SK-N-SH (cell line): ENCODE measurements around the gene SRR. TPM values are rescaled to one million over a fixed set of nuclear protein-coding genes. Genes with fewer than 3 reads are reported as not detected.

Experiments
- CTCF ChIA-PET: fragments of 300-600, 350-600 bp; formaldehyde crosslinking; extraction: SDS; loops from one replicate; lab custom pipeline; 2021; lab: Yijun Ruan, JAX
- POLR2A ChIA-PET: fragments of 350-600 bp; sonication (Branson Sonifier 250); formaldehyde crosslinking; extraction: SDS; loops from one replicate; lab custom pipeline; 2020; ENCODE audit warnings: antibody characterized with exemption, inconsistent platforms; lab: Yijun Ruan, JAX
- DNase-seq: peaks from one replicate; pipeline ENCODE4 v3.0.0; 2012
- H2AFZ ChIP-seq: fragments of 200-600 bp; sonication (generic); 2 replicates; pipeline ENCODE4 v1.8.1; 2016; ENCODE audit warnings: antibody characterized with exemption, mild to moderate bottlenecking, low read depth
- H3F3A ChIP-seq: fragments of 200-600 bp; sonication (generic); replicated peaks from 2 replicates; pipeline ENCODE3; 2016; ENCODE audit warnings: antibody characterized with exemption, mild to moderate bottlenecking; ENCODE audit not compliant: insufficient read depth
- H3K27ac ChIP-seq, 2 experiments: fragments of 200-500 bp in 1 of 2; fragments of 200-600 bp in 1 of 2; sonication (Bioruptor generic) in 1 of 2; sonication (generic), shearing (Covaris generic) in 1 of 2; 2 replicates each; pipeline versions ENCODE4 v1.5.1 to v1.6.1; 2014 to 2016; ENCODE audit warnings: low read depth in 2 of 2, inconsistent platforms in 1 of 2, low read length in 1 of 2, mild to moderate bottlenecking in 1 of 2, mixed read lengths in 1 of 2
- H3K27me3 ChIP-seq: fragments of 200-600 bp; sonication (generic), shearing (Covaris generic); 2 replicates; pipeline ENCODE4 v1.6.1; 2016; ENCODE audit warnings: mixed run types; ENCODE audit not compliant: insufficient read depth
- H3K36me3 ChIP-seq, 2 experiments: fragments of 200-500 bp in 1 of 2; fragments of 200-600 bp in 1 of 2; sonication (Bioruptor generic) in 1 of 2; sonication (generic) in 1 of 2; replicated peaks in 1 of 2; 2 replicates each; pipeline versions ENCODE3 to v1.5.1; 2014 to 2016; ENCODE audit warnings: low read length in 1 of 2, mild to moderate bottlenecking in 1 of 2; ENCODE audit not compliant: insufficient read depth in 2 of 2, control insufficient read depth in 1 of 2
- H3K4me1 ChIP-seq, 2 experiments: fragments of 200-500 bp in 1 of 2; fragments of 200-600 bp in 1 of 2; sonication (Bioruptor generic) in 1 of 2; sonication (generic), shearing (Covaris generic) in 1 of 2; 2 replicates each; pipeline versions ENCODE4 v1.5.1 to v1.6.1; 2014 to 2016; ENCODE audit warnings: low read depth in 1 of 2, low read length in 1 of 2, mixed run types in 1 of 2; ENCODE audit not compliant: insufficient read depth in 2 of 2, control insufficient read depth in 1 of 2
- H3K4me2 ChIP-seq: fragments of 200-600 bp; sonication (generic), shearing (Covaris generic); 2 replicates; pipeline ENCODE4 v1.6.1; 2017; ENCODE audit warnings: mixed run types
- H3K4me3 ChIP-seq, 2 experiments: fragments of 200-500 bp in 1 of 2; fragments of 200-600 bp in 1 of 2; sonication (Bioruptor generic) in 1 of 2; sonication (generic), shearing (Covaris generic) in 1 of 2; 2 replicates each; pipeline versions ENCODE4 v1.5.1 to v1.8.1; 2014 to 2016; ENCODE audit warnings: low read depth in 2 of 2, inconsistent platforms in 1 of 2, low read length in 1 of 2, mild to moderate bottlenecking in 1 of 2, mixed read lengths in 1 of 2, moderate library complexity in 1 of 2
- H3K79me2 ChIP-seq: fragments of 200-600 bp; sonication (generic); 2 replicates; pipeline ENCODE4 v1.8.1; 2017; ENCODE audit warnings: mild to moderate bottlenecking; ENCODE audit not compliant: insufficient read depth
- H3K9ac ChIP-seq: fragments of 200-600 bp; sonication (generic); 2 replicates; pipeline ENCODE4 v1.6.1; 2017; ENCODE audit warnings: mixed run types
- H3K9me2 ChIP-seq: fragments of 200-600 bp; sonication (generic); 2 replicates; pipeline ENCODE4 v1.6.1; 2017; ENCODE audit warnings: mixed run types
- H3K9me3 ChIP-seq: fragments of 200-600 bp; sonication (generic); 2 replicates; pipeline ENCODE4 v1.6.1; 2017; ENCODE audit warnings: mixed run types, mild to moderate bottlenecking, moderate library complexity
- H4K20me1 ChIP-seq: fragments of 200-600 bp; sonication (generic); 2 replicates; pipeline ENCODE4 v1.6.1; 2017; ENCODE audit warnings: mild to moderate bottlenecking, mixed run types; ENCODE audit not compliant: insufficient read depth
- CHD2 ChIP-seq: fragments of 150-350 bp; IDR thresholded peaks from 2 replicates; pipeline ENCODE4 v1.6.1; 2018; ENCODE audit warnings: low read length; ENCODE audit not compliant: partially characterized antibody
- ELF1 ChIP-seq: IDR thresholded peaks from 2 replicates; pipeline ENCODE4 v1.4.0; 2012
- FOSL2 ChIP-seq: IDR thresholded peaks from 2 replicates; pipeline ENCODE4 v1.4.0; 2012; ENCODE audit warnings: low read depth, mild to moderate bottlenecking, moderate library complexity, borderline replicate concordance
- GABPA ChIP-seq: IDR thresholded peaks from 2 replicates; pipeline ENCODE4 v1.4.0; 2012; ENCODE audit warnings: low read depth, mild to moderate bottlenecking
- NFIC ChIP-seq: IDR thresholded peaks from 2 replicates; pipeline ENCODE4 v1.4.0; 2012; ENCODE audit warnings: borderline replicate concordance
- POLR2AphosphoS5 ChIP-seq: IDR thresholded peaks from 2 replicates; pipeline ENCODE4 v1.6.1; 2012; ENCODE audit warnings: low read depth, low read length
- RCOR1 ChIP-seq: fragments of 150-350 bp; IDR thresholded peaks from 2 replicates; pipeline ENCODE4 v1.6.1; 2017; ENCODE audit warnings: antibody characterized with exemption, low read length
- SIN3A ChIP-seq: IDR thresholded peaks from 2 replicates; pipeline ENCODE4 v1.6.1; 2012; ENCODE audit warnings: low read depth, mild to moderate bottlenecking, low read length, moderate library complexity, borderline replicate concordance
- TEAD4 ChIP-seq: IDR thresholded peaks from 2 replicates; pipeline ENCODE4 v1.4.0; 2012; ENCODE audit warnings: mild to moderate bottlenecking, borderline replicate concordance; ENCODE audit not compliant: insufficient read depth
- WGBS: methylation state at CpG from one replicate; pipeline ENCODE4 v1.1.6; 2017; ENCODE audit warnings: low lambda C conversion rate; 5-methylcytosine and 5-hydroxymethylcytosine counted together
- polyA plus RNA-seq, 3 experiments: library from polyadenylated mRNA; depleted of rRNA; stranded (reverse); fragments of >200 nt; gene quantifications; 2 replicates each; pipeline ENCODE4 v1.2.3, GENCODE V29; 2012
- TF ChIP-seq, protein P1 (sequence below): IDR thresholded peaks from 2 replicates; pipeline ENCODE4; 2012
- TF ChIP-seq, protein P2 (sequence below): IDR thresholded peaks from 2 replicates; pipeline ENCODE4 v1.4.0; 2012; ENCODE audit warnings: low read depth
- TF ChIP-seq, protein P3 (sequence below): fragments of 200-600 bp; sonication (generic); IDR thresholded peaks from 2 replicates; pipeline ENCODE4 v1.6.1; 2017; ENCODE audit warnings: antibody characterized with exemption, mild to moderate bottlenecking, moderate library complexity
- TF ChIP-seq, protein P4 (sequence below): IDR thresholded peaks from 2 replicates; pipeline ENCODE4 v1.6.1; 2012; ENCODE audit warnings: mild to moderate bottlenecking, low read depth, low read length, moderate library complexity

Gene SRR
- polyA plus RNA-seq, 1 of the 3 experiments (the other 2 are of a cell fraction): 18.5 TPM

DNA sequence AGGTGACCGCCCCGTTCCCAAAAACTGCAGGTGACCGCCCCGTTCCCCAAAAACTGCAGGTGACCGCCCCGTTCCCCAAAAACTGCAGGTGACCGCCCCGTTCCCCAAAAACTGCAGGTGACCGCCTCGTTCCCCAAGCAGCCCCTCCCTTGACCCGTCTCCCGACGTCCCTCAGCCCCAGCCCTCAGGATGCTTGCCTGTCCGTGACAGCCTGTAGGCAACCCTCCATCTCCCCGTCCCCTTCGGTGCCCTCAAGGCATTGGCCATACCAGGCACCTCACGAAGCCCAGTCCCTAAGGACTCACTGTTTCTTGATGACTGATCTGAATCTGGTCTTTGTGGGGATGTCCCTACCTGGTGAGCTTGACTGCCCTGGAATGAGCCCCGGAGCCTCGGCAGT, 58.7 kb downstream of the SRR start:
- H3K9ac ChIP-seq: no peak overlapping the region
- no peaks in the 10 kb centered on the region for H3K9me2 ChIP-seq
- H4K20me1 ChIP-seq: peaks cover 26% of the 10 kb centered on the region
- no peak overlapping the region for H3K4me3 ChIP-seq
- H3K79me2 ChIP-seq: peaks cover 6% of the 10 kb centered on the region; the same call in 1 of the 2 replicates
- peaks cover 0 to 46% of the 10 kb centered on the region in 2 experiments for H3K36me3 ChIP-seq
- H3K4me1 ChIP-seq: peaks cover 2 to 16% of the 10 kb centered on the region in 2 experiments; a peak in 2 of 4 replicates
- H3F3A ChIP-seq: no peaks in the 10 kb centered on the region
- POLR2A ChIA-PET: no interaction called here
- no peaks in the 10 kb centered on the region for H3K27me3 ChIP-seq
- H2AFZ ChIP-seq: no peak overlapping the region
- no peaks in the 10 kb centered on the region for H3K9me3 ChIP-seq
- CTCF ChIA-PET: interaction anchor here (1.7 to 10.6 kb wide), 2 partner anchors 10 to 20 kb away, joined by 7 to 88 read pairs; no protein-coding TSS in a partner anchor
- DNase-seq: no peak
- no peak overlapping the region for H3K27ac ChIP-seq
- H3K4me2 ChIP-seq: no peak overlapping the region
- TF ChIP-seq NFIC: no peak
- TF ChIP-seq CHD2: no peak
- no peak for TF ChIP-seq ELF1
- TF ChIP-seq SIN3A: no peak
- TF ChIP-seq, protein P1, sequence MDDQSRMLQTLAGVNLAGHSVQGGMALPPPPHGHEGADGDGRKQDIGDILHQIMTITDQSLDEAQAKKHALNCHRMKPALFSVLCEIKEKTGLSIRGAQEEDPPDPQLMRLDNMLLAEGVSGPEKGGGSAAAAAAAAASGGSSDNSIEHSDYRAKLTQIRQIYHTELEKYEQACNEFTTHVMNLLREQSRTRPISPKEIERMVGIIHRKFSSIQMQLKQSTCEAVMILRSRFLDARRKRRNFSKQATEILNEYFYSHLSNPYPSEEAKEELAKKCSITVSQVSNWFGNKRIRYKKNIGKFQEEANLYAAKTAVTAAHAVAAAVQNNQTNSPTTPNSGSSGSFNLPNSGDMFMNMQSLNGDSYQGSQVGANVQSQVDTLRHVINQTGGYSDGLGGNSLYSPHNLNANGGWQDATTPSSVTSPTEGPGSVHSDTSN: no peak
- TF ChIP-seq, protein P2, sequence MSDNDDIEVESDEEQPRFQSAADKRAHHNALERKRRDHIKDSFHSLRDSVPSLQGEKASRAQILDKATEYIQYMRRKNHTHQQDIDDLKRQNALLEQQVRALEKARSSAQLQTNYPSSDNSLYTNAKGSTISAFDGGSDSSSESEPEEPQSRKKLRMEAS: no peak
- TF ChIP-seq POLR2AphosphoS5: no peak
- no peak for TF ChIP-seq FOSL2
- TF ChIP-seq RCOR1: no peak
- TF ChIP-seq, protein P3, sequence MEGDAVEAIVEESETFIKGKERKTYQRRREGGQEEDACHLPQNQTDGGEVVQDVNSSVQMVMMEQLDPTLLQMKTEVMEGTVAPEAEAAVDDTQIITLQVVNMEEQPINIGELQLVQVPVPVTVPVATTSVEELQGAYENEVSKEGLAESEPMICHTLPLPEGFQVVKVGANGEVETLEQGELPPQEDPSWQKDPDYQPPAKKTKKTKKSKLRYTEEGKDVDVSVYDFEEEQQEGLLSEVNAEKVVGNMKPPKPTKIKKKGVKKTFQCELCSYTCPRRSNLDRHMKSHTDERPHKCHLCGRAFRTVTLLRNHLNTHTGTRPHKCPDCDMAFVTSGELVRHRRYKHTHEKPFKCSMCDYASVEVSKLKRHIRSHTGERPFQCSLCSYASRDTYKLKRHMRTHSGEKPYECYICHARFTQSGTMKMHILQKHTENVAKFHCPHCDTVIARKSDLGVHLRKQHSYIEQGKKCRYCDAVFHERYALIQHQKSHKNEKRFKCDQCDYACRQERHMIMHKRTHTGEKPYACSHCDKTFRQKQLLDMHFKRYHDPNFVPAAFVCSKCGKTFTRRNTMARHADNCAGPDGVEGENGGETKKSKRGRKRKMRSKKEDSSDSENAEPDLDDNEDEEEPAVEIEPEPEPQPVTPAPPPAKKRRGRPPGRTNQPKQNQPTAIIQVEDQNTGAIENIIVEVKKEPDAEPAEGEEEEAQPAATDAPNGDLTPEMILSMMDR: no peak
- TF ChIP-seq, protein P4, sequence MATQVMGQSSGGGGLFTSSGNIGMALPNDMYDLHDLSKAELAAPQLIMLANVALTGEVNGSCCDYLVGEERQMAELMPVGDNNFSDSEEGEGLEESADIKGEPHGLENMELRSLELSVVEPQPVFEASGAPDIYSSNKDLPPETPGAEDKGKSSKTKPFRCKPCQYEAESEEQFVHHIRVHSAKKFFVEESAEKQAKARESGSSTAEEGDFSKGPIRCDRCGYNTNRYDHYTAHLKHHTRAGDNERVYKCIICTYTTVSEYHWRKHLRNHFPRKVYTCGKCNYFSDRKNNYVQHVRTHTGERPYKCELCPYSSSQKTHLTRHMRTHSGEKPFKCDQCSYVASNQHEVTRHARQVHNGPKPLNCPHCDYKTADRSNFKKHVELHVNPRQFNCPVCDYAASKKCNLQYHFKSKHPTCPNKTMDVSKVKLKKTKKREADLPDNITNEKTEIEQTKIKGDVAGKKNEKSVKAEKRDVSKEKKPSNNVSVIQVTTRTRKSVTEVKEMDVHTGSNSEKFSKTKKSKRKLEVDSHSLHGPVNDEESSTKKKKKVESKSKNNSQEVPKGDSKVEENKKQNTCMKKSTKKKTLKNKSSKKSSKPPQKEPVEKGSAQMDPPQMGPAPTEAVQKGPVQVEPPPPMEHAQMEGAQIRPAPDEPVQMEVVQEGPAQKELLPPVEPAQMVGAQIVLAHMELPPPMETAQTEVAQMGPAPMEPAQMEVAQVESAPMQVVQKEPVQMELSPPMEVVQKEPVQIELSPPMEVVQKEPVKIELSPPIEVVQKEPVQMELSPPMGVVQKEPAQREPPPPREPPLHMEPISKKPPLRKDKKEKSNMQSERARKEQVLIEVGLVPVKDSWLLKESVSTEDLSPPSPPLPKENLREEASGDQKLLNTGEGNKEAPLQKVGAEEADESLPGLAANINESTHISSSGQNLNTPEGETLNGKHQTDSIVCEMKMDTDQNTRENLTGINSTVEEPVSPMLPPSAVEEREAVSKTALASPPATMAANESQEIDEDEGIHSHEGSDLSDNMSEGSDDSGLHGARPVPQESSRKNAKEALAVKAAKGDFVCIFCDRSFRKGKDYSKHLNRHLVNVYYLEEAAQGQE: no peak
- TF ChIP-seq GABPA: no peak
- TF ChIP-seq TEAD4: no peak
- TF ChIP-seq, all 33 proteins: peak for 0
- WGBS: 98% methylated on average over 19 of the region's 19 CpGs
